ENCODE measurements around the gene PRKRA. TPM values are rescaled to one million over a fixed set of nuclear protein-coding genes. Genes with fewer than 3 reads are reported as not detected.
"Not testable (repeated sequence)": the region's sequence is repeated elsewhere in the genome, so short reads cannot be mapped to it uniquely, and the experiment has no call there.

PRKRA gene
- total and polyA plus RNA-seq, 8 donors: 17.6 to 34.3 (median 21.0) TPM

DNA sequence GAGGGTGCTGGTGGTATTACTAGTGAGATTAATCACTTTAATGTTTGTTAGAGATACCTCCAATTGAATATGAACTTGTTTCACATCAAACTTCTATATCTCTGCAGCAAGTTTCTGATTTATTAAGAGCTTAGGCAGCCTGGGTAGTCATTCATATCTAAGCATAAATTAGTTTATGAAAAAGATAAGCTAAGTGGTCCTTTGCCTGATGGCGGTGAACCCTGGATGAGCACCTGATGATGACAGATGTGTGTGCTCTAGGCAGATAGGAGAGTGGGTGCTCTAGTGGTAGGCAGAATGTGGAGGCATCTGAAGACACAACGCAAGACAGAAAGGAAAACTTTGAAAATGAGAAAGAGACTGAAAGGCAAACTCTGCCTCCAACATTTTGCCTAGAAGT is 22.4 kb upstream of the PRKRA start:
- 94 to 100% methylated on average over 2 of the region's 2 CpGs for WGBS, 2 donors
- H3K27me3 ChIP-seq: no peaks in the 10 kb centered on the region
- H3K36me3 ChIP-seq: no peaks in the 10 kb centered on the region
- TF ChIP-seq, protein P1, sequence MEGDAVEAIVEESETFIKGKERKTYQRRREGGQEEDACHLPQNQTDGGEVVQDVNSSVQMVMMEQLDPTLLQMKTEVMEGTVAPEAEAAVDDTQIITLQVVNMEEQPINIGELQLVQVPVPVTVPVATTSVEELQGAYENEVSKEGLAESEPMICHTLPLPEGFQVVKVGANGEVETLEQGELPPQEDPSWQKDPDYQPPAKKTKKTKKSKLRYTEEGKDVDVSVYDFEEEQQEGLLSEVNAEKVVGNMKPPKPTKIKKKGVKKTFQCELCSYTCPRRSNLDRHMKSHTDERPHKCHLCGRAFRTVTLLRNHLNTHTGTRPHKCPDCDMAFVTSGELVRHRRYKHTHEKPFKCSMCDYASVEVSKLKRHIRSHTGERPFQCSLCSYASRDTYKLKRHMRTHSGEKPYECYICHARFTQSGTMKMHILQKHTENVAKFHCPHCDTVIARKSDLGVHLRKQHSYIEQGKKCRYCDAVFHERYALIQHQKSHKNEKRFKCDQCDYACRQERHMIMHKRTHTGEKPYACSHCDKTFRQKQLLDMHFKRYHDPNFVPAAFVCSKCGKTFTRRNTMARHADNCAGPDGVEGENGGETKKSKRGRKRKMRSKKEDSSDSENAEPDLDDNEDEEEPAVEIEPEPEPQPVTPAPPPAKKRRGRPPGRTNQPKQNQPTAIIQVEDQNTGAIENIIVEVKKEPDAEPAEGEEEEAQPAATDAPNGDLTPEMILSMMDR (IDR thresholded peaks at IDR 0.05): no peak
- H3K4me1 ChIP-seq: peaks cover 0 to 9% (median 0%) of the 10 kb centered on the region in 3 donors
- ATAC-seq: no peak
- H3K9me3 ChIP-seq: no peaks in the 10 kb centered on the region
- H3K27ac ChIP-seq: no peak overlapping the region
- intact Hi-C loops (cut with DNase I): no loop called here
- no peak overlapping the region for H3K4me3 ChIP-seq
- no peak for DNase-seq
- FAIRE-seq: no peak

DNA sequence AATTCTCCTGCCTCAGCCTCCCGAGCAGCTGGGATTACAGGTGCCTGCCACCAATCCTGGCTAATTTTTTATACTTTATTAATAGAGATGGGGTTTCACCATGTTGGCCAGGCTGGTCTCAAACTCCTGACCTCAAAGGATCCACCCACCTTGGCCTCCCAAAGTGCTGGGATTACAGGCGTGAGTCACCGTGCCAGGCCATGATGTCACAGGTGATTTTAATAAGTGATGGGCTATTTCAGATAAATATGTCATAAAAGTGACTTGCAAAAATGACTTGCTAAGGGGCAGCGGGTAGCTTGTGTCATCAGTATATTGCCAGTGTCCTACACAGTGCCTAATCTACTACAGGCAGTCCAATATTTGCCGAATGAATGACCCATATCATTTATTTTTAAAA is 20.3 kb upstream of the PRKRA start:
- H3K4me3 ChIP-seq; ATAC-seq; H3K4me1 ChIP-seq; H3K36me3 ChIP-seq; H3K9me3 ChIP-seq; DNase-seq; intact Hi-C loops (cut with DNase I); FAIRE-seq; H3K27ac ChIP-seq; H3K27me3 ChIP-seq: not testable (repeated sequence)
- WGBS, 2 donors: 93% methylated on average over 5 of the region's 5 CpGs

DNA sequence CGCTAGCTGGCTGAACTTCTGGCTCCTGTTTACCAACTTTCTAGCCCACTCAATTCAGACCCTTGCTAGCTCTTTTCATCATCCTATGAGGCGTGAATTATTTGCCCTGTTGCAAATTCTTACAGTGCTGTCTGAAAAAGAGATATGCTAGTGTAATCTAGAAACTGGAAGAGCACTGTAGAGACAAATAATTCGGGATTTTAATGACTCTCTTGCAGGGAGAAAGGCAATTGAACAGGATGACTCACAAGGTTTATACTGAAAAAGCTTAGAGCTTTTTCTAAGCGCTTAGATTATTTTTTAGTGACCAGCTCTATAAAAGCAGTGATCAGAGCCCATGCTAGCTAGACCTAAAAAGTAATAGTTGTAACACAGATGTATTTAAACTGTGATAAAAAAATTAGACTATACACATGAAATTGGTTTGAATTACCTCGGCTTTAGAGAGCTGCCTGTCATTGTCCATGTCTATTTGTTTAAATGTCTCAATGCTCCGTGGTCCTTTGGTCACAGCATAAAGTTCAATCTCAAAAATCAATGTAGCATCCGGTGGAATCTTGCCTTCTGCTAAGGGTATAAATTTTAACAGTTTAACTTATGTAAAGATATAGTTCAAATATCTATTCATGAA is 18.4 kb upstream of the PRKRA start:
- TF ChIP-seq, protein P1 (IDR thresholded peaks at IDR 0.05): no peak
- Histone ChIP-seq H3K36me3 (peaks cover 0 to 10% (median 7%) of the 10 kb centered on the region in 3 donors), H3K4me3 (no peak overlapping the region), H3K4me1 (no peaks in the 10 kb centered on the region), H3K27ac (no peak overlapping the region), H3K9me3 (no peaks in the 10 kb centered on the region), H3K27me3 (no peaks in the 10 kb centered on the region)
- 81 to 84% methylated on average over 7 of the region's 7 CpGs for WGBS, 2 donors
- DNase-seq: no peak
- no peak for FAIRE-seq
- intact Hi-C loops (cut with DNase I): no loop called here
- ATAC-seq: no peak

DNA sequence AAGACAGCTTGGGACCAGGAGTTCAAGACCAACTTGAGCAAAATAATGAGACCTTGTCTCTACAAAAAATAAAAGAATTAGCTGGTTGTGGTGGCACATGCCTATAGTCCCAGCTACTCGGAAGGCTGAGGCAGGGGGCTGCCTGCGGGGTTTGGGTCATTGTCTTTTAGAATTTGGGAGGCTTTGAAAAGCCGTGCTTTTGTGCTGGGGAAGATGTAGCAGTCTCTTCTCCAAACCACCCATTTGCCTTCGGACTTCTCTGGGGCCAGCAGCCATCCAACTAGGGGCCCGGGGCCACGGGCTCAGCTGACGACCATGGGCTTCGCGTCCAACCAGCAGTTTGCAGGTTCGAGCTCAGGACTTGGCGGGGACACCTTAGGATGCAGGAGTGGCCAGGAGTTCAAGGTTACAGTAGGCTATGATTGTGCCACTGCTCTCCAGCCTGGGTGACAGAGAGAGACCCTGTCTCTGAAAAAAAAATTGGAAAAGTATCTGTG is 6.5 kb upstream of the PRKRA start:
- no peak overlapping the region for H3K27ac ChIP-seq
- intact Hi-C loops (cut with DNase I): no loop called here
- no peak for DNase-seq
- TF ChIP-seq, protein P1 (IDR thresholded peaks at IDR 0.05): no peak
- no peak for ATAC-seq
- no peaks in the 10 kb centered on the region for H3K36me3 ChIP-seq
- no peaks in the 10 kb centered on the region for H3K9me3 ChIP-seq
- no peak for FAIRE-seq
- H3K4me1 ChIP-seq: no peaks in the 10 kb centered on the region
- no peaks in the 10 kb centered on the region for H3K27me3 ChIP-seq
- WGBS, 2 donors: 83 to 86% methylated on average over 11 of the region's 11 CpGs
- H3K4me3 ChIP-seq: no peak overlapping the region

DNA sequence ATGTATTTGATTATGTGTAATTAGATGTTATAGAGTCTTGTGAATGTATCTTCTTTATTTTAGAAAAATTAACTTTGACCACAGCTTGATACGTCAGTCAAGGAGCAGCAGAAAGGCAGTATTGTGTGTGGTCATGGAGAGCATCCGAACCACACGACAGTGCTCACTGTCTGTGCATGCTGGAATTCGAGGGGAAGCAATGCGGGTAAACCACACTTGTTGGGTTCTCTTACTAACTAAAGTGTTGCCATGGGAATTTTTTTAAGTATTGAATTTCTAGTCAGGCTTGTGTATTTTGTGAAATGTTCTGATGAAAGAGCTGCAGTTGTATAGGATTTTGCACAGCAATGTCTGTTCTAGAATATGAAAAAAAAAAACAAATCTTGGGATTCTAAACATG is 5.0 kb upstream of the PRKRA start:
- no peak overlapping the region for H3K27ac ChIP-seq
- H3K4me3 ChIP-seq: no peak overlapping the region
- intact Hi-C loops (cut with DNase I): no loop called here
- 86 to 94% methylated on average over 5 of the region's 5 CpGs for WGBS, 2 donors
- TF ChIP-seq, protein P1 (IDR thresholded peaks at IDR 0.05): no peak
- no peaks in the 10 kb centered on the region for H3K27me3 ChIP-seq
- H3K9me3 ChIP-seq: no peaks in the 10 kb centered on the region
- no peaks in the 10 kb centered on the region for H3K36me3 ChIP-seq
- no peak for DNase-seq
- no peak for FAIRE-seq
- no peak for ATAC-seq
- no peaks in the 10 kb centered on the region for H3K4me1 ChIP-seq
